Neural cell (in vitro differentiated cells): Measurements from ENCODE around the gene GDPD5. TPM values are rescaled to one million over a fixed set of nuclear protein-coding genes. Genes with fewer than 3 reads are reported as not detected.

ENCODE experiments used
- H2AFZ ChIP-seq: fragments of 200-600, 300-800 bp; sonication (generic), shearing (Covaris generic); 2 replicates; pipeline ENCODE4 v1.6.0; 2014; ENCODE audit warnings: low read depth, mild to moderate bottlenecking, antibody characterized with exemption, low read length, moderate library complexity
- H3F3A ChIP-seq: fragments of 200-600 bp; shearing (Covaris generic); 2 replicates; pipeline ENCODE4 v1.6.1; 2016; ENCODE audit warnings: mild to moderate bottlenecking, moderate library complexity, mixed read lengths, antibody characterized with exemption, low read length; ENCODE audit not compliant: insufficient read depth, poor library complexity, severe bottlenecking
- H3K27ac ChIP-seq: fragments of 200-600, 300-800 bp; sonication (generic), shearing (Covaris generic); 2 replicates; pipeline ENCODE4 v1.5.1; 2014; ENCODE audit warnings: mild to moderate bottlenecking, low read length, moderate library complexity
- H3K27me3 ChIP-seq: fragments of 300-800, 200-600 bp; sonication (generic), shearing (Covaris generic); 2 replicates; pipeline ENCODE4 v1.6.0; 2014; ENCODE audit warnings: mild to moderate bottlenecking, low read depth, low read length, moderate library complexity; ENCODE audit not compliant: insufficient read depth
- H3K36me3 ChIP-seq: fragments of 300-800, 200-600 bp; sonication (generic), shearing (Covaris generic); 2 replicates; pipeline ENCODE4 v1.5.1; 2014; ENCODE audit warnings: mild to moderate bottlenecking, antibody characterized with exemption, low read length, moderate library complexity; ENCODE audit not compliant: insufficient read depth
- H3K4me2 ChIP-seq: fragments of 300-800, 200-600 bp; sonication (generic), shearing (Covaris generic); 2 replicates; pipeline ENCODE4 v1.6.0; 2014; ENCODE audit warnings: mild to moderate bottlenecking, low read length
- H3K4me3 ChIP-seq: fragments of 300-800, 200-600 bp; sonication (generic), shearing (Covaris generic); 2 replicates; pipeline ENCODE4 v1.5.1; 2014; ENCODE audit warnings: mild to moderate bottlenecking, low read length, moderate library complexity
- H3K79me2 ChIP-seq: fragments of 200-600 bp; shearing (Covaris generic); replicated peaks from 2 replicates; pipeline ENCODE4 v1.6.0; 2014; ENCODE audit warnings: mild to moderate bottlenecking, low read length, moderate library complexity; ENCODE audit not compliant: insufficient read depth
- H3K9ac ChIP-seq: fragments of 300-800, 200-600 bp; sonication (generic), shearing (Covaris generic); 2 replicates; pipeline ENCODE4 v1.6.1; 2016; ENCODE audit warnings: mild to moderate bottlenecking, low read length, mixed read lengths
- H3K9me2 ChIP-seq: fragments of 200-600 bp; shearing (Covaris generic); 2 replicates; pipeline ENCODE4 v1.6.1; 2016; ENCODE audit warnings: mild to moderate bottlenecking, low read length, mixed read lengths; ENCODE audit not compliant: insufficient read depth
- H3K9me3 ChIP-seq: fragments of 200-600, 300-800 bp; sonication (generic), shearing (Covaris generic); 2 replicates; pipeline ENCODE4 v1.6.1; 2016; ENCODE audit warnings: mild to moderate bottlenecking, mixed run types, low read length, moderate library complexity, mixed read lengths
- H4K20me1 ChIP-seq: fragments of 200-600 bp; shearing (Covaris generic); 2 replicates; pipeline ENCODE4 v1.6.1; 2016; ENCODE audit warnings: mild to moderate bottlenecking, mixed run types; ENCODE audit not compliant: insufficient read depth
- CTCF ChIP-seq: fragments of 450-650 bp; IDR thresholded peaks from 2 replicates; pipeline ENCODE4 v1.5.1; 2014; ENCODE audit warnings: antibody characterized with exemption, mild to moderate bottlenecking, moderate library complexity; ENCODE audit not compliant: poor library complexity, severe bottlenecking
- EP300 ChIP-seq: fragments of 450-650 bp; conservative IDR thresholded peaks from 2 replicates; pipeline ENCODE4 v1.6.1; 2014; ENCODE audit warnings: antibody characterized with exemption, mild to moderate bottlenecking, moderate library complexity; ENCODE audit not compliant: poor library complexity, severe bottlenecking
- EZH2 ChIP-seq: fragments of 200-600, 300-800 bp; shearing (Covaris generic), sonication (generic); IDR thresholded peaks from 2 replicates; pipeline ENCODE4 v1.6.1; 2014; ENCODE audit warnings: antibody characterized with exemption, low read length, borderline replicate concordance, mild to moderate bottlenecking; ENCODE audit not compliant: insufficient read depth, poor library complexity, severe bottlenecking
- MXI1 ChIP-seq: fragments of 450-650 bp; conservative IDR thresholded peaks from 2 replicates; pipeline ENCODE4 v1.6.1; 2014; ENCODE audit warnings: antibody characterized with exemption, mild to moderate bottlenecking; ENCODE audit not compliant: poor library complexity, severe bottlenecking
- POLR2AphosphoS5 ChIP-seq: IDR thresholded peaks from 2 replicates; pipeline ENCODE4 v1.6.1; 2012
- RAD21 ChIP-seq: fragments of 450-650 bp; conservative IDR thresholded peaks from 2 replicates; pipeline ENCODE4 v1.6.1; 2014; ENCODE audit warnings: antibody characterized with exemption, mild to moderate bottlenecking, moderate library complexity
- SMC3 ChIP-seq: fragments of 450-650 bp; conservative IDR thresholded peaks from 2 replicates; pipeline ENCODE4 v1.6.1; 2014; ENCODE audit warnings: antibody characterized with exemption, mild to moderate bottlenecking, moderate library complexity; ENCODE audit not compliant: poor library complexity
- TAF1 ChIP-seq: IDR thresholded peaks from 2 replicates; pipeline ENCODE4 v1.6.1; 2012; ENCODE audit warnings: low read depth
- polyA plus RNA-seq: library from polyadenylated mRNA; depleted of rRNA; stranded (reverse); fragments of >200 nt; gene quantifications from 2 replicates; pipeline ENCODE4 v1.2.3, GENCODE V29; 2014
- TF ChIP-seq, protein P1 (sequence below): IDR thresholded peaks from 2 replicates; pipeline ENCODE4 v1.6.1; 2012; ENCODE audit warnings: borderline replicate concordance

GDPD5 gene
- polyA plus RNA-seq, 1 donor from 2014 or later, result 19.2 TPM

DNA sequence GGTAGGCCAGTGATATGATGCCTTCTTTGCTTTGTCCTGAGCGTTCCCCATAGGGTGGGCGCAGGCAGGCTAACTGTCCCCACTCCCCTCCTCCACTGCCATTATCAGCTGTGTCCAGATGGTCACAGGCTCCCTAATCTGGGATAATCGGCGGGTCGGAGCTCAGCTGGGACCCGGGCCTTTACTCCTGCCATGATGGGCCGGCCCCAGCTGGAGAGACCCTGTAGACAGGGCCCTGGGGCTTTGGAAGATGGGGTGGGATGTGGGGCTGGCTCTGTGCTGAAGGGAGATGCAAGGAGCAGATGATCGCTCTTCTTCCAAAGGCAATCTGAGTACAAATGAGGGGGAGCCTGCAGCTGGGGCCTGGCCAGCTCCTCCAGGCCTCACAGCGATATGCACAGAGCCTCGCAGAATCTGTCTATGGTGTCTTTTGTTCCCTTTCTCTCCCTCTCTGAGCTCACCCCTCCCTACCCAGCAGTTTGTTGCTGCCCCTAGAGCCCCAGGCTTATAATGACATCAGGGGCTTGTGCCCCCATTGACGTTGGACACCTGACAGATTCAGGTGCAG is 104.6 kb downstream of the GDPD5 start:
- Histone ChIP-seq H3K36me3 (no peaks in the 10 kb centered on the region), H3K4me3 (no peak overlapping the region), H4K20me1 (no peaks in the 10 kb centered on the region), H3K79me2 (no peaks in the 10 kb centered on the region), H3F3A (no peaks in the 10 kb centered on the region), H3K27me3 (no peaks in the 10 kb centered on the region), H3K9me3 (no peaks in the 10 kb centered on the region), H3K27ac (no peak overlapping the region), H2AFZ (no peak overlapping the region), H3K4me2 (no peak overlapping the region), H3K9me2 (no peaks in the 10 kb centered on the region), H3K9ac (no peak overlapping the region)
- TF ChIP-seq RAD21 (no peak), EP300 (no peak), TAF1 (no peak), CTCF (no peak), SMC3 (no peak), MXI1 (no peak), POLR2AphosphoS5 (no peak), EZH2 (no peak)
- TF ChIP-seq, protein P1, sequence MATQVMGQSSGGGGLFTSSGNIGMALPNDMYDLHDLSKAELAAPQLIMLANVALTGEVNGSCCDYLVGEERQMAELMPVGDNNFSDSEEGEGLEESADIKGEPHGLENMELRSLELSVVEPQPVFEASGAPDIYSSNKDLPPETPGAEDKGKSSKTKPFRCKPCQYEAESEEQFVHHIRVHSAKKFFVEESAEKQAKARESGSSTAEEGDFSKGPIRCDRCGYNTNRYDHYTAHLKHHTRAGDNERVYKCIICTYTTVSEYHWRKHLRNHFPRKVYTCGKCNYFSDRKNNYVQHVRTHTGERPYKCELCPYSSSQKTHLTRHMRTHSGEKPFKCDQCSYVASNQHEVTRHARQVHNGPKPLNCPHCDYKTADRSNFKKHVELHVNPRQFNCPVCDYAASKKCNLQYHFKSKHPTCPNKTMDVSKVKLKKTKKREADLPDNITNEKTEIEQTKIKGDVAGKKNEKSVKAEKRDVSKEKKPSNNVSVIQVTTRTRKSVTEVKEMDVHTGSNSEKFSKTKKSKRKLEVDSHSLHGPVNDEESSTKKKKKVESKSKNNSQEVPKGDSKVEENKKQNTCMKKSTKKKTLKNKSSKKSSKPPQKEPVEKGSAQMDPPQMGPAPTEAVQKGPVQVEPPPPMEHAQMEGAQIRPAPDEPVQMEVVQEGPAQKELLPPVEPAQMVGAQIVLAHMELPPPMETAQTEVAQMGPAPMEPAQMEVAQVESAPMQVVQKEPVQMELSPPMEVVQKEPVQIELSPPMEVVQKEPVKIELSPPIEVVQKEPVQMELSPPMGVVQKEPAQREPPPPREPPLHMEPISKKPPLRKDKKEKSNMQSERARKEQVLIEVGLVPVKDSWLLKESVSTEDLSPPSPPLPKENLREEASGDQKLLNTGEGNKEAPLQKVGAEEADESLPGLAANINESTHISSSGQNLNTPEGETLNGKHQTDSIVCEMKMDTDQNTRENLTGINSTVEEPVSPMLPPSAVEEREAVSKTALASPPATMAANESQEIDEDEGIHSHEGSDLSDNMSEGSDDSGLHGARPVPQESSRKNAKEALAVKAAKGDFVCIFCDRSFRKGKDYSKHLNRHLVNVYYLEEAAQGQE, result no peak

DNA sequence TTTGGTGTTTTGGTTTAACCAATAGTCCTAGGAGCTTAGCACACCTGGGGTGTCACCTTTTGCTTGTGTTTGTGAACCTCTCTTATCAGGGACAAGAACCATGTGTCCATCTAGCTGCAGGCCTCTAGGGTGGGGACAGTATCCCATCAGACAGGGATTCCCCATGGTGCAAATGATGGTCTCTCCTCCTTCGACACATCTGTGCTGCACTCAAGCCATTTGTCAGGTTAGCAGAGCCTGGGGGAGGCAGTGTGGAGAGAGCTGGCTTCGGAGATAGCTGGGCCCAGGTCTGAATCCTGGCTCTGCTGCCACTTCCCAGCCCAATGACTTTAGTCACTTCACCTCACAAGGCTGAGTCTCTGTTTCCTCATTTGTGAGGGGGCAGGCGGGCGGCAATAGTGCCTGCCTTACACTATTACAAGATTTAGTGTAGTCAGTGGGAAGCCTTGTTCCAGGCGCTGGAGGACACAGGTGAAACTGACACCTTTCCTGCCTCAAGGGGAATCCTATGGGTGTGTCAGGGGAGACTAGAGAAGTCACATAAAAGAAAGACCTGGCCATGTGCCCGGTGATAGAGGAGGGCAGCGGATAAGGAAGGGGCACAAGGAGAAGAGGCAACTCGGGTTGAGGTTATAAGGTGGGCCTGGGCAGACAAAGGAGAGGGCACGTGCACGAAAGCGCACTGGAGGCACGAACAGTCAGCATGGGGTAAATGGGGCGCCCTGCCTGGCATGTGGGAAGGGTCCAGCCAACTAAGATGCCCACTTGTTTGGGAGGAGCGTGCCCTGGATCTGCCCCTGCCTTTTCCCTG is 105.3 kb downstream of the GDPD5 start:
- H3K36me3 ChIP-seq, result no peaks in the 10 kb centered on the region
- no peaks in the 10 kb centered on the region for H3K9me2 ChIP-seq
- no peak overlapping the region for H3K4me3 ChIP-seq
- TF ChIP-seq TAF1 (no peak), SMC3 (no peak), RAD21 (no peak), EZH2 (no peak), CTCF (no peak), POLR2AphosphoS5 (no peak), EP300 (no peak), MXI1 (no peak)
- TF ChIP-seq, protein P1, result no peak
- no peaks in the 10 kb centered on the region for H3K9me3 ChIP-seq
- no peaks in the 10 kb centered on the region for H3K27me3 ChIP-seq
- no peaks in the 10 kb centered on the region for H4K20me1 ChIP-seq
- no peak overlapping the region for H3K9ac ChIP-seq
- H3K4me2 ChIP-seq, result no peak overlapping the region
- H2AFZ ChIP-seq, result no peak overlapping the region
- no peaks in the 10 kb centered on the region for H3K79me2 ChIP-seq
- H3K27ac ChIP-seq, result no peak overlapping the region
- no peaks in the 10 kb centered on the region for H3F3A ChIP-seq
